Pancreas (tissue), 10 donors: ENCODE data around the gene FAM20C. TPM values are rescaled to one million over a fixed set of nuclear protein-coding genes. Genes with fewer than 3 reads are reported as not detected.

ENCODE experiments used
- ATAC-seq, 4 donors: fragments of 200-7000 bp; cut with Tn5 transposase; one replicate each; pipeline versions ENCODE4 v1.8.0 to v1.9.1; 2020; ENCODE audit warnings: mild to moderate bottlenecking in 4 of 4, moderate library complexity in 4 of 4
- DNase-seq, 6 donors: peaks; one replicate each; pipeline ENCODE4 v3.0.0-alpha.2; 2020
- FAIRE-seq: peaks from 2 replicates; lab custom pipeline; 2012; peaks lifted over from hg19 to GRCh38; lab: Jason Lieb, UNC
- H3K27ac ChIP-seq, 4 donors: fragments of 200-600 bp; sonication (generic); 1 replicate in 3 of 4; 2 replicates in 1 of 4; pipeline versions ENCODE4 v1.5.0 to v1.8.0; 2020
- H3K27me3 ChIP-seq, 4 donors: fragments of 200-600 bp; one replicate each; pipeline ENCODE4 v1.8.0; 2021
- H3K36me3 ChIP-seq, 3 donors: fragments of 200-600 bp; sonication (generic) in 1 of 3; one replicate each; pipeline versions ENCODE4 v1.5.0 to v1.8.0; 2020 to 2021
- H3K4me1 ChIP-seq, 3 donors: fragments of 200-600 bp; one replicate each; pipeline ENCODE4 v1.8.0; 2021
- H3K4me3 ChIP-seq, 4 donors: fragments of 200-600 bp; sonication (generic) in 2 of 4; one replicate each; pipeline versions ENCODE4 v1.5.0 to v1.8.0; 2020 to 2021
- H3K9me3 ChIP-seq, 4 donors: fragments of 200-600 bp; one replicate each; pipeline ENCODE4 v1.8.0; 2021
- WGBS, 2 donors: extraction: QIAGEN DNeasy Blood & Tissue Kit; methylation state at CpG; one replicate each; pipeline ENCODE4 v1.1.7; 2013; 5-methylcytosine and 5-hydroxymethylcytosine counted together
- intact Hi-C, 3 donors: fragments of 100-400 bp; cut with DNase I; formaldehyde crosslinking; loops; one replicate each; pipeline versions ENCODE4 v1.11.1 to v1.14.2; 2022
- polyA plus RNA-seq, 2 donors: library from polyadenylated mRNA; stranded (reverse); fragments of 200-250 nt; gene quantifications; one replicate each; pipeline ENCODE4 v1.2.3, GENCODE V29; 2013
- total RNA-seq, 6 donors: library from RNA; stranded (reverse); fragmentation: NEBNext Ultra II Directional in 4 of 6; extraction: Animal tissue kit (Norgen Biotek cat#: 25700) in 4 of 6; gene quantifications; one replicate each; pipeline versions ENCODE4 v1.2.1 to v1.2.4, GENCODE V29; 2021 to 2023
- TF ChIP-seq, protein P1 (sequence below), 4 donors: fragments of 200-600 bp; sonication (generic) in 3 of 4; IDR thresholded peaks; one replicate each; pipeline versions ENCODE4 v1.5.0 to v1.8.0; 2021; ENCODE audit warnings: antibody characterized with exemption in 4 of 4
- donor health status: healthy with polysubstance abuse.
- donor health status: DM: no; HTN: no; CAD: no; lungs with moderate emphysema.
- donor health status: DM: no; HTN: no; CAD: no.
- donor health status: control.
- donor health status: control.
- donor health status: Bipolar disorder and iron deficiency.
- donor health status: DM: yes; HTN: yes; CAD: no.
- donor health status: DM: no; HTN: no; CAD: no.
- donor health status: DM: no; HTN: no; CAD: no.
- donor health status: DM: yes; HTN: yes; CAD: no.

The FAM20C gene
- total and polyA plus RNA-seq, 8 donors = 8.9 to 43.1 (median 13.4) TPM

GRCh38 chr7:277228-277627 is 84.9 kb downstream of the FAM20C start:
- TF ChIP-seq, protein P1, sequence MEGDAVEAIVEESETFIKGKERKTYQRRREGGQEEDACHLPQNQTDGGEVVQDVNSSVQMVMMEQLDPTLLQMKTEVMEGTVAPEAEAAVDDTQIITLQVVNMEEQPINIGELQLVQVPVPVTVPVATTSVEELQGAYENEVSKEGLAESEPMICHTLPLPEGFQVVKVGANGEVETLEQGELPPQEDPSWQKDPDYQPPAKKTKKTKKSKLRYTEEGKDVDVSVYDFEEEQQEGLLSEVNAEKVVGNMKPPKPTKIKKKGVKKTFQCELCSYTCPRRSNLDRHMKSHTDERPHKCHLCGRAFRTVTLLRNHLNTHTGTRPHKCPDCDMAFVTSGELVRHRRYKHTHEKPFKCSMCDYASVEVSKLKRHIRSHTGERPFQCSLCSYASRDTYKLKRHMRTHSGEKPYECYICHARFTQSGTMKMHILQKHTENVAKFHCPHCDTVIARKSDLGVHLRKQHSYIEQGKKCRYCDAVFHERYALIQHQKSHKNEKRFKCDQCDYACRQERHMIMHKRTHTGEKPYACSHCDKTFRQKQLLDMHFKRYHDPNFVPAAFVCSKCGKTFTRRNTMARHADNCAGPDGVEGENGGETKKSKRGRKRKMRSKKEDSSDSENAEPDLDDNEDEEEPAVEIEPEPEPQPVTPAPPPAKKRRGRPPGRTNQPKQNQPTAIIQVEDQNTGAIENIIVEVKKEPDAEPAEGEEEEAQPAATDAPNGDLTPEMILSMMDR (IDR thresholded peaks at IDR 0.05) = no peak
- Histone ChIP-seq H3K27ac (no peak overlapping the region), H3K36me3 (no peaks in the 10 kb centered on the region), H3K4me1 (no peaks in the 10 kb centered on the region), H3K9me3 (no peaks in the 10 kb centered on the region), H3K4me3 (no peak overlapping the region), H3K27me3 (no peaks in the 10 kb centered on the region)
- DNase-seq = peak in 1 of 6 donors; percentile 16
- no peak for FAIRE-seq
- WGBS, 2 donors = 89 to 91% methylated on average over 4 of the region's 4 CpGs
- intact Hi-C loops = no loop called here
- ATAC-seq = no peak

- no peak for FAIRE-seq
- H3K27ac ChIP-seq = no peak overlapping the region
- no peak for ATAC-seq
- WGBS, 2 donors = 89 to 91% methylated on average over 5 of the region's 5 CpGs
- H3K36me3 ChIP-seq = no peaks in the 10 kb centered on the region
- H3K9me3 ChIP-seq = no peaks in the 10 kb centered on the region
- no peaks in the 10 kb centered on the region for H3K27me3 ChIP-seq
- no peaks in the 10 kb centered on the region for H3K4me1 ChIP-seq
- TF ChIP-seq, protein P1 (IDR thresholded peaks at IDR 0.05) = no peak
- no peak overlapping the region for H3K4me3 ChIP-seq
- DNase-seq = no peak
- intact Hi-C loops = no loop called here
These were observed 85.7 kb downstream of the FAM20C start for GRCh38 chr7:278081-278480.

DNA sequence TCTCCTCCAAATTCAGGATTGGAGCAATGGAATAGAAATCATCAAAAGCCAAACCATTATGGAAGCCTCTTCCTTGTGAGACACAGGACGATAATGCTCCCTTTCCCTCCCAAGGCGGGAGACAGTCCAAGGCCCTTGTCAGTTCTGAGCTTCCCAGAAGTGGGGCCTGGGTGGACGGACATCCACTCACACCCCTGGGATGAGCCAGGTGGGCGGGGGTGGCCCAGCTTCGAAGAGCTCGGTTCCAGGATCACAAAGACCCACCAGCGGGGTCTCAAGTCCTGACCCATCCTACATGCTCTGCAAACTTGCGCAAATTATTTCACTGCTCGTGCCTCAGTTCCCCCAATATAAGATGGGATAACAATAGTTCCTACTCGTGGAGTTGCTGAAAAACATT is 87.5 kb downstream of the FAM20C start:
- Histone ChIP-seq H3K36me3 (no peaks in the 10 kb centered on the region), H3K4me3 (no peak overlapping the region), H3K9me3 (no peaks in the 10 kb centered on the region), H3K4me1 (no peaks in the 10 kb centered on the region), H3K27me3 (no peaks in the 10 kb centered on the region), H3K27ac (no peak overlapping the region)
- FAIRE-seq (no peak), DNase-seq (peak in 2 of 6 donors; percentile 20 to 28), ATAC-seq (no peak)
- intact Hi-C loops = no loop called here
- TF ChIP-seq, protein P1 (IDR thresholded peaks at IDR 0.05) = no peak
- 74 to 78% methylated on average over 10 of the region's 10 CpGs for WGBS, 2 donors

GRCh38 chr7:280461-280860 is 88.1 kb downstream of the FAM20C start:
- DNase-seq (peak in 2 of 6 donors; percentile 19 to 25), FAIRE-seq (no peak), ATAC-seq (no peak)
- no peaks in the 10 kb centered on the region for H3K27me3 ChIP-seq
- intact Hi-C loops = no loop called here
- H3K9me3 ChIP-seq = no peaks in the 10 kb centered on the region
- WGBS, 2 donors = 59 to 72% methylated on average over 11 of the region's 11 CpGs
- H3K36me3 ChIP-seq = no peaks in the 10 kb centered on the region
- H3K4me1 ChIP-seq = no peaks in the 10 kb centered on the region
- no peak overlapping the region for H3K4me3 ChIP-seq
- TF ChIP-seq, protein P1 (IDR thresholded peaks at IDR 0.05) = no peak
- no peak overlapping the region for H3K27ac ChIP-seq

GRCh38 chr7:281637-282036 is 89.3 kb downstream of the FAM20C start:
- DNase-seq = peak in 1 of 6 donors; percentile 2
- FAIRE-seq = no peak
- Histone ChIP-seq H3K4me1 (no peaks in the 10 kb centered on the region), H3K36me3 (no peaks in the 10 kb centered on the region), H3K4me3 (no peak overlapping the region), H3K27me3 (no peaks in the 10 kb centered on the region), H3K27ac (no peak overlapping the region), H3K9me3 (no peaks in the 10 kb centered on the region)
- intact Hi-C loops = no loop called here
- WGBS, 2 donors = 92 to 93% methylated on average over 8 of the region's 8 CpGs
- no peak for ATAC-seq
- TF ChIP-seq, protein P1 (IDR thresholded peaks at IDR 0.05) = no peak
